GM19351 (cell line): ENCODE results near the gene ASTL.
"Not testable (repeated sequence)": the region's sequence is repeated elsewhere in the genome, so short reads cannot be mapped to it uniquely, and the experiment has no call there.

ENCODE experiments used
- ATAC-seq: cut with Tn5 transposase; IDR thresholded peaks from one replicate; pipeline ENCODE4 v1.9.1; 2021; ENCODE audit warnings: mild to moderate bottlenecking, moderate library complexity; ENCODE audit not compliant: unreplicated experiment

Gene ASTL

GRCh38 chr2:96085541-96086355 is 52.6 kb downstream of the ASTL start:
- ATAC-seq: no peak

GRCh38 chr2:96084858-96085518 is 53.3 kb downstream of the ASTL start:
- not testable (repeated sequence) for ATAC-seq

- ATAC-seq: no peak
Measured at GRCh38 chr2:96083989-96084857, 54.1 kb downstream of the ASTL start.

GRCh38 chr2:96083064-96083939 is 55.0 kb downstream of the ASTL start:
- no peak for ATAC-seq

- no peak for ATAC-seq
Measured at GRCh38 chr2:96082211-96083063, 55.9 kb downstream of the ASTL start.

GRCh38 chr2:96081042-96081441 is 57.3 kb downstream of the ASTL start:
- ATAC-seq: no peak

- ATAC-seq: no peak
Measured at GRCh38 chr2:96075199-96075771, 63.0 kb downstream of the ASTL start.

GRCh38 chr2:96074156-96074555 is 64.1 kb downstream of the ASTL start:
- ATAC-seq: no peak

GRCh38 chr2:96073170-96073775 is 65.0 kb downstream of the ASTL start:
- ATAC-seq: no peak
